NCI-H2107 (cell line): Measurements from ENCODE around the gene RPRD1B.
"Not testable (repeated sequence)": the region's sequence is repeated elsewhere in the genome, so short reads cannot be mapped to it uniquely, and the experiment has no call there.

Source experiments
- DNase-seq: peaks from one replicate; lab custom pipeline; 2025; lab: John Stamatoyannopoulos, UW

RPRD1B gene

DNA sequence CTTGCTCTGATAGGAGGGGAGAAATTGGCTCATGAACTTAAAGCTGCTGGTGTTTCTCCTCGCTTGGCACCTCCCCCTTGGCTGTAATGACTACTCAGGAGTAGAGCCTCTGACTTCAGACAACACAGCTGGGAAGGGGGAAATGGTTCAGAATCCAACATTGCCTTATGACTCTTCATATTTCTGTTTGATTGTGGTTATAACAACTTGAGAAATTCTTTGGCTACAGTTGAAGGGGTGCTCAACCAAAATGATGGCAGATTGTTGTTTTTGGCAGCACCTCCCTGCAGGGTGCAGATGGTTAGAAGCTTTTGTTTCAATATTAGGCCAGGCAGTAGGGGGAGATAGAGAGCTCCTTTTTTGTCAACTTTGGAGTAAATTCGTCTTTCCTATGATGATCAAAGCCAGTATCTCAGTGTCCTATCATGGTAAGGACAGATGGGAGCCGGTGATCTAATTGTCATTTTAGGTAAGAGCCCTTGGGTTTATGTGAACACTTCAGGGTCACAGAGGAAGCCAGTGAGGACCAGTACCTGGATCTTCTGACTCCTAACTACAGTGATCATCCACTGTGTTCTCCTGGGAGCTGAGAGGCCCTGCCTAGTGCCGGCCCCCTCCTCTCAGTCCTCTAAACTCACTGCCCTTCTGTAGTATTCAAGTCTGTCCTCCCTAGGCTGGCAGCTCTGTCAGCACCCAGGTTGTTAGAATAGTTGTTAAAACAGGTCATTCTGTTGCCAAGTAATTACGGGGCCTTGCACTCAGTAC is 39.9 kb downstream of the RPRD1B start:
- no peak for DNase-seq

GRCh38 chr20:38075161-38075998 is 41.8 kb downstream of the RPRD1B start:
- no peak for DNase-seq

- DNase-seq = no peak
Measured at GRCh38 chr20:38076548-38076947, 43.0 kb downstream of the RPRD1B start.

DNA sequence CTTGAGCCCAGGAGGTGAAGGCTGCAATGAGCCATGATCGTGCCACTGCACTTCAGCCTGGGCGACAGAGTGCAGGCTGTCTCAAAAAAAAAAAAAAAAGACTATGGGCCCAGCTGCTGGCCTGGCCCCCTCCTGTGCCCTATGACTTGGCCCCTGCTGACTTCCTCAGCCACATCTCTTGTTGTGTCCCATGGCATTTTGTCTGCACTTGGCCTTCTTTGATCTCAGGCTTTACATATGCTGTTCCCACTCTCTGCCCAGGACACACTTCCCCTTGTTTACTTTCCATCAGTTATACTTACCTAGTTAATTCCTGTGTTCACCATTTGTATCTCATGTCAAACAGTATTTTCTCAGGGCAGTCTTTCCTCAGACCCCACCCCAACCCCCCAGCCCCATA is 44.5 kb downstream of the RPRD1B start:
- no peak for DNase-seq

- DNase-seq = no peak
Measured at GRCh38 chr20:38079353-38079752, 45.8 kb downstream of the RPRD1B start.

DNA sequence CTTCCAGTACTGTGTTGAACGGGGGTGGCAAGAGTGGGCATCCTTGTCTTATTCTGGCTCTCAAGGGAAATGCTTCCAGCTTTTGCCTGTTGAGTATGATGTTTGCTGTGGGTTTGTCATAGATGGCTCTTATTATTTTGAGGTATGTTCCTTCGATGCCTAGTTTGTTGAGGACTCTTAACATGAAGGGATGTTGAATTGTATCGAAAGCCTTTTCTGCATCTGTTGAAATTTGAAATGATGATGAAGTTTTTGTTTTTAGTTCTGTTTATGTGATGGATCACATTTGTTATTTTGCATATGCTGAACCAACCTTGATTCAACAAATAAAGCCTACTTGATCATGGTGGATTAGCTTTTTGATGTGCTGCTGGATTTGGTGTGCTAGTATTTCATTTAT is 48.0 kb downstream of the RPRD1B start:
- no peak for DNase-seq

GRCh38 chr20:38082894-38083293 is 49.3 kb downstream of the RPRD1B start:
- no peak for DNase-seq

DNA sequence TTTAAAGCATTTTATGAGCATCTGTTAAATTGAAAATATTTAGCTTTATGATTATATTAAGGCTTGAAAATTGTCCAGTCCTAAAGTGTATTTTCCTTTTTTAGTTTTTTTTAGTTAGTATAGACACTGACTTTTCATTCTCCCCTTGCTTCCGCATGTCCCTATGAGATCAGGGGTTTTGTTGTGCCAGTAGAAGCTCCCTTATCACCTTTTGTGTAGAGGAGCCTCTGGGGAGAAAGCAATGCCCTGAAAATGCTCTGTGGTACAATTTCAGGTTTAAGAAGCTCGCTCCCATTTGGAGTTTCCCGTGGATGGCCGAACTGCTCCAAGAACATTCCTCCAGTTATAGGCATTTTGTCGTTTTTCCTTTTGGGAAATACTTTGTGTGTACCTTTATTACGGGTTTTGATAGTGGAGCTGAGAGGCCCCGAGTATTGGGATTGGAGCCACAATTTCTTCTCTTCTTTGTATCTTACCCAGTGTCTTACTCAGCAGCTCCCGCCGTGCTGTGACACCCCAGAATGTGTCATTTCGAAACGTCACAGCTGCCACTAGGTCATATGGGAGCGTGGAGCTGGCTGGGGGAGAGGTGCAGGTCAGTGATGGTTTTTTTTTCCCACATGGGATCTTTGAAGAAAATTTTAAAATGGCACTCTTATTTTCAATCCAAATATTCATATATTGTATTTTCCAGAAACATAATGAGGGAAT is 49.9 kb downstream of the RPRD1B start:
- no peak for DNase-seq

DNA sequence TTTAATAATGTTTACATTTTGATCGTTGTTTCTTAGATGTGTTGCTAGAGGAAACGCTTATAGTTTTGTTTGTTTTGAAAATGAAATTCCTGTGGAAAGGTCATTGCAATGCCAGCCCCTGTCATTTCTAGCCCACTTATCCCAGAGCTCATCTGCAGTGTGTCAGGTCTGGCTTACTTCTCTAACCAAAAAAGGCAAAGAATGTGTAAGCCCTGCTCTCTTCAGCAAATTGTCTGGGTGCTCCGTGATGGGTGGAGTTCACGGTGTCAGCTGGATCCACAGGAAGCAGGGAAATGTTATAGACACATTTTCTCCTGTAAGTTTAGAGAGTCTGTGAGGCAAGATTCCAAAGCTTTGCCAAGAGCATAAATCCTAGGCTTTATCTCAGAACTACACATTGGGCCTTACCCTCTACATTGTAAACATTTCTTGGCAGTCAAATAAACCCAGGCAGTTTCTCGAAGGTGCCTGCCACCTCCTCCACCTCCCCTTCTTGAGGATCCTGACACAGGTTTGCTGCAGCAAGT is 50.9 kb downstream of the RPRD1B start:
- DNase-seq = no peak

- DNase-seq = no peak
Measured at GRCh38 chr20:38085026-38085425, 51.5 kb downstream of the RPRD1B start.

DNA sequence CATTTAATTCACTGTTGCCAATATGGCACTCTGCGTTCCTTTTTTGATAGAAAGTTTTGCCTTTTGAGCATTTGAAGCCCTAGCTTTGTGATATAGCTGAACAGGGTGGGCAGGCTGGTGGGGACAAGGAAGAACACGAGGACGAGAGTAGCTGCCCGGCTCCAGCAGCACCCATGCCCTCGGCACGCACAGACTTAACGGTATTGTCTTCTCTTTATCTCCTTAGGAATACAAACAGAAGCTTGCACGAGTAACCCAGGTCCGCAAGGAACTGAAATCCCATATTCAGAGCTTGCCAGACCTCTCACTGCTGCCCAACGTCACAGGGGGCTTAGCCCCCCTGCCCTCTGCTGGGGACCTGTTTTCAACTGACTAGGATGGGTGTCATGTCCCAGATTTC is 56.0 kb downstream of the RPRD1B start:
- DNase-seq = no peak

DNA sequence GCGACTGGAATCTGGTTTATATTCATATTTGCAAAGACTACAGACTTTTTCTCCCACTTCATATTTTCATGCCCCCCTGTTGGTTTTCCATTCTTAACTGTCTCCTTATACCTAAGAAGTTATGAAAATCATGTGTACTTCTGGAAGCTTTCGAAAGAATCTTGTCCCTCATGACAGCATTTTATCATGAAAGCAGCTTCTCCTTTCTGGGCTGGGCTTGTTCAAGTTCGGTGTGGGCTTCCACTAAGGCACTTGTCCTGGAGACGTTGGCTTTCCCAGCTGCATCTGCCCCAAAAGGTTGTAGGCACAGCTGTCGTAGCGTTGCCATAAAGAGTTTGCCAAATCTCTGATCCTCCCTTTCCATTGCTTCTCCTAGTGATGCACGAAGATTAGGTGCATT is 56.5 kb downstream of the RPRD1B start:
- DNase-seq = no peak

DNA sequence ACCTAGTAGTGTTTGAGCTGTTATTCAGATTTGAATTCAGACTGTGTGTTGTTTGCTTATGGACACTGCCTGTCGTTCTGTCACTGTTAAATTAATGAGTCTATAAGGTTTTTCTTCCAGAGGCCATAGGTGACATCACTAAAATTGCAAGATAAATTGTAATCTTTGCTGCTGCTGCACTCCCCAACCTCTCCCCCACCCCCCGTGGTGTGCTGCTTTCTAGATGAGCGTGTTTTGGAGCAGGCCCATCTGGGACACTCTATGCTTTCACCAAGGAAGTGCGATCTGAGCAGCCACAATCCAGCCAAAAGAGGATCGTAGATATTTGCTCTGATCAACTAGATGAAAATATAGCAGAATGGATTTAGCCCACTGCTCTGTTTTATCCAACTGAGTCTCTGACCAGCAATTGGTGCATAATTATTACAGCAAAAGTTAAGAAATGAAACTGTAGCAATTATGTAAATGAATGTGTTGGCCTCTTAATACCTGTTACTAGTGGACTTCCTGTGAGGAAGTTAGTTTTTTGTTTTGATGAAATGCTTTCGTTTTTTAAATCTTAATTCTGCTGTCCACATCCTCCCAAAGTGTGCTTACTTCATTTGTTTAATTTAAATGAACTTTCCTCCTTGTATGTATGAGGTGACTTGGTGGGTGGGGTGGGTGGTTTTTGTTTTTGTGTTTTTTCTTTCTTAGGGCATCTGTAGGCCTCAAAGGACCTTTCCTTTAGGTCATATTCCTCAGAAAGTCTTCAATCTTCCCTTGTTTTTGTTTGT is 58.1 kb downstream of the RPRD1B start:
- DNase-seq = no peak

DNA sequence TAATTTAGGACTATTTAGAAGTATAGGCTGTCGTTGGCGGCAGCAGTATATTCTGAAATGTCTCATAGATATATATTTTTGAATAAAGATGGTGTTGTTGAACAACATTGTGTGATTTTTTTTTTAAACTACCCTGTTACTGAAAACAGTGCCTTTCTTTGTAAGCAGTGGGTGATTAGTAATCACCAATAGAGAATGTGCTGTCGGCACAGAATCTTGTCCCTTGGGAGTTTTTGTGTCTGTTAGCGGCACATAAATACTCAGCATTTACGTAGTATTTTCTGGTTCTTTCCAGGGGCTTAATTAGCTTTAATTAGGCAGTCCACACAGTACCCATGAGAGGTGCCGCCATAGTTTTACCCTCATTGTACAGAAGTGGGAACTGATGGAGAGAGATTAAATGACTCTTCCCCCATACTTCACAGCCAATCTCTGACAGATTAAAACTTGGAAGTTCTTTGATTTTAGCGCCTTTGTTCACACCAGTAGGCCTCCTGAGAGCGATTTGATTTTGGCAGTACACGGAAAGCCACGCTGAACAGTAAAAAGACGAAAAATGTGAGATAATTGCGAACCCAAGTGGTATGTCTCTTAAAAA is 58.8 kb downstream of the RPRD1B start:
- DNase-seq = no peak

GRCh38 chr20:38092915-38093314 is 59.4 kb downstream of the RPRD1B start:
- no peak for DNase-seq

GRCh38 chr20:38093641-38094077 is 60.1 kb downstream of the RPRD1B start:
- DNase-seq = no peak

DNA sequence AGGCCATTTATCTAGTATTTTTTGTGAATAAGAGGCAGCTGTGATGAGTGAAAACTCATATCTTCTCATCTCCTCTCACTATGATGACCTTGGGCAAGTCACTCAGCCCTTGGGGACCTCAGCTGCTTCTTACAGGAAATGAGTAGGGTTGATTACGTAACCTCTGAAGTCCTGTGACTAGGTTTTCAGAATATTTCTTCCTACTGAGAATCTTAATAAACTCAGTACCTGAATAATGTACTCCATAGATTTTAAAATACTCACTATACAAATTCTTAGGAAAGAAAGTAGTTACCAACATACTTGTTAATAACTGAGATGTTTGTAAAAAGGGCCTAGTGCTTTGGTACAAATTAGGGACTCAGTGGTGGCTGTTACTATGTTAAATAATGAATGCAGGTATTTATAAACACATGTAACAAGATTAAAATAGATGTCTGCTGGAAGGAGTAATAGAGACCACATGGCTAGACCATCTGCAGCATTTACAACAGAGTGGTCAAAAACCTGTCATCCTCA is 60.9 kb downstream of the RPRD1B start:
- DNase-seq = no peak

DNA sequence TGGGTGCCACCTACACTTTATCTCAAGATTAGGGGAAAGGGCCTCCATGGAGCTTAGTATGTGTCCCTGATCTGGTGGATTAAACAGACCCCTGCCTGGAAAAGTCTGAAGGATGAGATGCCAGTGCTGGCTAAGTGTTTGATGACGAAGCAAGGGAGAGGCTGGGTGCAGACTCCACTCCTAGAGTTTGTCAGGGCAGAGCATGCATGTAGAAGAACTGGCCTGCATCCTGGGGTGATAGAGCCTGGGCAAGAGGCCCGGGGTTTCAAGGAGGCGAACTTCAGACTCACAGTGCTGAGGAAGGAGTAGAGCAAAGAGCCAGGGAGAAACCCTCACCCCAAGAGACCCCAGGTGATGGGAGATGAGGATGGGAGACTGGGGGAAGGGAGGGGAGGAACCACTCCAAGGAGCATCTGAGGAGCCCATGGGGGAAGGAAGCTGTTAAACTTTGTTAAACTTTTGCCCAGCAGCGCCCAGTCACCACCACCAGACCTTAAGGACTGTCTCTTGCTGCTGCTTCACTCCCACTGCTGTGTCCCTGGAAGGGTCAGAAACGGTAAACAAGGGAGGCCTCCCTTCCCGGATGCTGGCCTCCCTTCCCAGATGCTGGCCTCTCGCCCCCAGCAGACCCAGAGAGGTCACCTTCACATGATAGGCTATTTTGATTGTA is 61.6 kb downstream of the RPRD1B start:
- DNase-seq = no peak

GRCh38 chr20:38098952-38099351 is 65.4 kb downstream of the RPRD1B start:
- no peak for DNase-seq

GRCh38 chr20:38102206-38102605 is 68.7 kb downstream of the RPRD1B start:
- not testable (repeated sequence) for DNase-seq
